C4-2B (cell line): ENCODE data around the gene SNTB2.
"Not testable (repeated sequence)": the region's sequence is repeated elsewhere in the genome, so short reads cannot be mapped to it uniquely, and the experiment has no call there.

ENCODE experiments used
- H3K27ac ChIP-seq: fragments of 450-650 bp; 2 replicates; pipeline ENCODE4 v1.5.1; 2017
- CTCF ChIP-seq: fragments of 450-650 bp; conservative IDR thresholded peaks from 2 replicates; pipeline ENCODE4 v1.5.1; 2017; ENCODE audit warnings: mild to moderate bottlenecking
- ZFX ChIP-seq: fragments of 450-650 bp; IDR thresholded peaks from 2 replicates; pipeline ENCODE4 v1.6.1; 2017

SNTB2 gene

GRCh38 chr16:69285240-69285639 is 98.3 kb downstream of the SNTB2 start:
- TF ChIP-seq ZFX (no peak), CTCF (no peak)
- H3K27ac ChIP-seq = no peak overlapping the region

GRCh38 chr16:69286941-69287713 is 100.2 kb downstream of the SNTB2 start:
- no peak overlapping the region for H3K27ac ChIP-seq
- TF ChIP-seq CTCF (peak; percentile 79), ZFX (no peak)

GRCh38 chr16:69291657-69292056 is 104.7 kb downstream of the SNTB2 start:
- not testable (repeated sequence) for H3K27ac ChIP-seq

GRCh38 chr16:69293401-69293800 is 106.4 kb downstream of the SNTB2 start:
- TF ChIP-seq ZFX (no peak), CTCF (no peak)
- no peak overlapping the region for H3K27ac ChIP-seq

- no peak overlapping the region for H3K27ac ChIP-seq
- TF ChIP-seq ZFX (no peak), CTCF (no peak)
Measured at GRCh38 chr16:69294051-69294450, 107.1 kb downstream of the SNTB2 start.

GRCh38 chr16:69296771-69297170 is 109.8 kb downstream of the SNTB2 start:
- H3K27ac ChIP-seq = not testable (repeated sequence)

- TF ChIP-seq CTCF (no peak), ZFX (no peak)
- no peak overlapping the region for H3K27ac ChIP-seq
Measured at GRCh38 chr16:69298261-69298660, 111.3 kb downstream of the SNTB2 start.

GRCh38 chr16:69301187-69301586 is 114.2 kb downstream of the SNTB2 start:
- no peak overlapping the region for H3K27ac ChIP-seq
- no peak for TF ChIP-seq CTCF
- no peak for TF ChIP-seq ZFX
